ENCODE data around the gene FFAR3.

DNA sequence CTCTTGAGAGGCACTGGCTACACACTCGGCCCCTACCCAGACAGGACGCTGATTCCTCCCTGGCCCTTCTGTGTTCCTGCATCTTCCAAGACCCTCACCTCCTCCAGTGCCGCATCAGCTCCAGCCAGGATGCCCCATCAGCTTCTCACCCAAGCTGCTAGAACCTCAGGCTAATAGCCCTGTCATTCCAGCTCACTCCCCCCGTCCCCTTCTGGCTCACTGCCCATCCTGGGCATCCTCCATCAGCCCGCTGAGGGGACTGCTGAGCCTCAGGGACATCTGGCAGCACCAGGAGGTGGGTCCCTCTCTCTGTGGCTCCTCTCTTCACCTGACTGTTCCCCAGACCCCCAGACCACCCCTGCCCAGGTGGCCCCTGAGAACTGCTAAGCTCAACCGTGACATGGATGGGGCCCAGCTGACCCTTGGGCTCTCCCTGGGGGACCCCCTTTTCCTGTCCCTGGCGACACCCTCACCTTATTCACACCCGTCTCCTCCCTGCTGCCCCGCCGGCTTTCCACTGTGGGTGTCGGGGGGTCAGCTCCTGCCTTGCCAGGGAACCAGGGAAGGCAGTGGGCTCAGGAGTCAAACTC is 4.8 kb downstream of the FFAR3 start:
- TF ChIP-seq, protein P1, sequence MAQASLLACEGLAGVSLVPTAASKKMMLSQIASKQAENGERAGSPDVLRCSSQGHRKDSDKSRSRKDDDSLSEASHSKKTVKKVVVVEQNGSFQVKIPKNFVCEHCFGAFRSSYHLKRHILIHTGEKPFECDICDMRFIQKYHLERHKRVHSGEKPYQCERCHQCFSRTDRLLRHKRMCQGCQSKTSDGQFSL (CRISPR knock-in tag; IDR thresholded peaks at IDR 0.05) = no peak
- TF ChIP-seq, protein P1 (tag; IDR thresholded peaks at IDR 0.05) = no peak
- no peak for TF ChIP-seq POLR2A (conservative IDR thresholded peaks at IDR 0.05)
- TF ChIP-seq KLF13 (tag; IDR thresholded peaks at IDR 0.05; ENCODE audit: borderline replicate concordance, low read depth) = no peak
- no peak for TF ChIP-seq JUN (IDR thresholded peaks at IDR 0.05; ENCODE audit: borderline replicate concordance, low read depth, low read length)
- TF ChIP-seq JUN (CRISPR knock-in tag; IDR thresholded peaks at IDR 0.05; ENCODE audit: borderline replicate concordance) = no peak
- TF ChIP-seq, protein P2, sequence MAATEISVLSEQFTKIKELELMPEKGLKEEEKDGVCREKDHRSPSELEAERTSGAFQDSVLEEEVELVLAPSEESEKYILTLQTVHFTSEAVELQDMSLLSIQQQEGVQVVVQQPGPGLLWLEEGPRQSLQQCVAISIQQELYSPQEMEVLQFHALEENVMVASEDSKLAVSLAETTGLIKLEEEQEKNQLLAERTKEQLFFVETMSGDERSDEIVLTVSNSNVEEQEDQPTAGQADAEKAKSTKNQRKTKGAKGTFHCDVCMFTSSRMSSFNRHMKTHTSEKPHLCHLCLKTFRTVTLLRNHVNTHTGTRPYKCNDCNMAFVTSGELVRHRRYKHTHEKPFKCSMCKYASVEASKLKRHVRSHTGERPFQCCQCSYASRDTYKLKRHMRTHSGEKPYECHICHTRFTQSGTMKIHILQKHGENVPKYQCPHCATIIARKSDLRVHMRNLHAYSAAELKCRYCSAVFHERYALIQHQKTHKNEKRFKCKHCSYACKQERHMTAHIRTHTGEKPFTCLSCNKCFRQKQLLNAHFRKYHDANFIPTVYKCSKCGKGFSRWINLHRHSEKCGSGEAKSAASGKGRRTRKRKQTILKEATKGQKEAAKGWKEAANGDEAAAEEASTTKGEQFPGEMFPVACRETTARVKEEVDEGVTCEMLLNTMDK (IDR thresholded peaks at IDR 0.05; ENCODE audit: borderline replicate concordance, insufficient read depth, low read depth, low read length, poor library complexity, severe bottlenecking) = no peak
- no peak for TF ChIP-seq MITF (IDR thresholded peaks at IDR 0.05)
- TF ChIP-seq EZH2 (IDR thresholded peaks at IDR 0.05; ENCODE audit: borderline replicate concordance, low read depth, low read length) = no peak
